IMR-90 (cell line): ENCODE data around the gene ATG9A. TPM values are rescaled to one million over a fixed set of nuclear protein-coding genes. Genes with fewer than 3 reads are reported as not detected.

Experiments
- ATAC-seq: fragments of 200-7000 bp; cut with Tn5 transposase; 2 replicates; pipeline ENCODE4 v1.9.1; 2020; ENCODE audit warnings: low read depth, mild to moderate bottlenecking, moderate library complexity
- BruUV-seq: library from RNA; stranded (reverse); fragments of 400-500 nt; replicated peaks from 2 replicates; lab custom pipeline; 2021; lab: Mats Ljungman, UMichigan
- CTCF ChIA-PET: fragments of 300-600 bp; formaldehyde crosslinking; extraction: SDS; loops from one replicate; lab custom pipeline; 2021; ENCODE audit warnings: antibody characterized with exemption; lab: Yijun Ruan, JAX
- POLR2A ChIA-PET: fragments of 300-600 bp; sonication (Branson Sonifier 250); formaldehyde crosslinking; loops from one replicate; lab custom pipeline; 2022; ENCODE audit warnings: antibody characterized with exemption; ENCODE audit not compliant: unreplicated experiment; lab: Charles Lee
- DNase-seq: peaks from one replicate; pipeline ENCODE4 v3.0.0; 2013
- H2AFZ ChIP-seq: replicated peaks from 2 replicates; pipeline ENCODE3; 2013; ENCODE audit warnings: low read length, mild to moderate bottlenecking; ENCODE audit not compliant: poor library complexity
- H2AK5ac ChIP-seq: 2 replicates; pipeline ENCODE4 v1.6.1; 2013; ENCODE audit warnings: low read depth, low read length, inconsistent platforms
- H2AK9ac ChIP-seq: replicated peaks from 2 replicates; pipeline ENCODE3; 2013; ENCODE audit warnings: mild to moderate bottlenecking, low read depth, low read length, moderate library complexity; ENCODE audit not compliant: poor library complexity
- H2BK120ac ChIP-seq: 2 replicates; pipeline ENCODE4 v1.6.1; 2013; ENCODE audit warnings: low read depth, low read length, inconsistent platforms
- H2BK15ac ChIP-seq: 3 replicates; pipeline ENCODE4 v1.6.1; 2013; ENCODE audit warnings: low read depth, low read length, inconsistent platforms
- H2BK20ac ChIP-seq: 2 replicates; pipeline ENCODE4 v1.6.1; 2013; ENCODE audit warnings: low read depth, mild to moderate bottlenecking, inconsistent platforms, low read length, moderate library complexity
- H2BK5ac ChIP-seq: 2 replicates; pipeline ENCODE4 v1.6.1; 2013; ENCODE audit warnings: mild to moderate bottlenecking, low read depth, low read length, inconsistent platforms; ENCODE audit not compliant: poor library complexity, severe bottlenecking
- H3K14ac ChIP-seq: replicated peaks from 2 replicates; pipeline ENCODE4 v1.6.1; 2013; ENCODE audit warnings: low read depth, low read length, inconsistent platforms
- H3K18ac ChIP-seq: 2 replicates; pipeline ENCODE4 v1.6.1; 2013; ENCODE audit warnings: low read depth, low read length, control low read depth
- H3K23ac ChIP-seq: 2 replicates; pipeline ENCODE4 v1.6.1; 2013; ENCODE audit warnings: low read depth, low read length, inconsistent platforms
- H3K27ac ChIP-seq: 2 replicates; pipeline ENCODE4 v1.5.1; 2013; ENCODE audit warnings: mild to moderate bottlenecking, control low read depth, low read length; ENCODE audit not compliant: insufficient read depth
- H3K27me3 ChIP-seq: 2 replicates; pipeline ENCODE4 v1.6.1; 2013; ENCODE audit warnings: low read length; ENCODE audit not compliant: control insufficient read depth, insufficient read depth
- H3K36me3 ChIP-seq: 2 replicates; pipeline ENCODE4 v1.6.1; 2013; ENCODE audit warnings: low read length, mixed read lengths; ENCODE audit not compliant: control insufficient read depth, insufficient read depth
- H3K4ac ChIP-seq: 2 replicates; pipeline ENCODE4 v1.6.1; 2013; ENCODE audit warnings: low read depth, low read length, inconsistent platforms
- H3K4me1 ChIP-seq: 2 replicates; pipeline ENCODE4 v1.6.1; 2013; ENCODE audit warnings: low read length, mixed read lengths; ENCODE audit not compliant: control insufficient read depth, insufficient read depth
- H3K4me2 ChIP-seq: 2 replicates; pipeline ENCODE4 v1.6.1; 2013; ENCODE audit warnings: low read depth, mild to moderate bottlenecking, control low read depth, low read length, moderate library complexity
- H3K4me3 ChIP-seq: 2 replicates; pipeline ENCODE4 v1.5.1; 2013; ENCODE audit warnings: low read depth, mild to moderate bottlenecking, control low read depth, low read length, moderate library complexity; ENCODE audit not compliant: insufficient read depth
- H3K56ac ChIP-seq: 2 replicates; pipeline ENCODE4 v1.6.1; 2013; ENCODE audit warnings: low read length, inconsistent platforms; ENCODE audit not compliant: insufficient read depth; ENCODE audit errors: extremely low read depth
- H3K79me1 ChIP-seq, 2 experiments: 2 replicates each; pipeline ENCODE4 v1.6.1; 2013; ENCODE audit warnings: low read length in 2 of 2, inconsistent platforms in 1 of 2, low read depth in 1 of 2
- H3K9ac ChIP-seq: 2 replicates; pipeline ENCODE4 v1.6.1; 2013; ENCODE audit warnings: low read depth, low read length, control low read depth
- H3K9me1 ChIP-seq: 2 replicates; pipeline ENCODE4 v1.6.1; 2013; ENCODE audit warnings: low read length, inconsistent platforms; ENCODE audit not compliant: insufficient read depth
- H3K9me3 ChIP-seq: 2 replicates; pipeline ENCODE4 v1.6.1; 2013; ENCODE audit warnings: low read length; ENCODE audit not compliant: control insufficient read depth, insufficient read depth
- H4K20me1 ChIP-seq: 2 replicates; pipeline ENCODE4 v1.6.1; 2013; ENCODE audit warnings: low read length, inconsistent platforms; ENCODE audit not compliant: insufficient read depth
- H4K5ac ChIP-seq: 2 replicates; pipeline ENCODE4 v1.6.1; 2013; ENCODE audit warnings: mild to moderate bottlenecking, low read depth, low read length, control low read depth
- H4K8ac ChIP-seq, 2 experiments: 2 replicates each; pipeline ENCODE4 v1.6.1; 2013; ENCODE audit warnings: low read depth in 2 of 2, low read length in 2 of 2, control low read depth in 1 of 2, inconsistent platforms in 1 of 2
- H4K91ac ChIP-seq: 2 replicates; pipeline ENCODE4 v1.6.1; 2013; ENCODE audit warnings: low read depth, low read length, inconsistent platforms; ENCODE audit not compliant: insufficient read depth
- CTCF ChIP-seq: conservative IDR thresholded peaks from 2 replicates; pipeline ENCODE4 v1.5.1; 2012; ENCODE audit warnings: mild to moderate bottlenecking, low read depth, low read length, improper control_type of control experiment
- POLR2A ChIP-seq: IDR thresholded peaks from 2 replicates; pipeline ENCODE4 v1.6.1; 2012; ENCODE audit warnings: mild to moderate bottlenecking, low read depth, low read length
- WGBS, 2 experiments: methylation state at CpG; one replicate each; pipeline versions ENCODE4 v1.1.5 to v1.1.7; 2013; ENCODE audit warnings: missing lambda C conversion rate in 2 of 2; ENCODE audit not compliant: insufficient read length in 1 of 2; ENCODE audit errors: extremely low coverage in 2 of 2; 5-methylcytosine and 5-hydroxymethylcytosine counted together
- dilution Hi-C: fragments of 300-500 bp; cut with HindIII; formaldehyde crosslinking; loops from one replicate; pipeline ENCODE4 v1.14.3; 2018; ENCODE audit warnings: low sequenced_read_pairs; ENCODE audit not compliant: unreplicated experiment
- in situ Hi-C: fragments of 300-500 bp; cut with MboI; formaldehyde crosslinking; loops from 3 replicates; pipeline ENCODE4 v1.14.3; 2019; ENCODE audit warnings: low sequenced_read_pairs, inconsistent platforms, mixed read lengths
- intact Hi-C: fragments of 100-400 bp; cut with micrococcal nuclease; formaldehyde crosslinking; loops from 2 replicates; pipeline ENCODE4 v1.10.0; 2022
- polyA plus RNA-seq, 3 experiments: library from polyadenylated mRNA; depleted of rRNA; stranded (reverse); fragments of >200 nt; gene quantifications; 2 replicates each; pipeline ENCODE4 v1.2.3, GENCODE V29; 2012; ENCODE audit warnings: low replicate concordance in 1 of 3
- total RNA-seq: library from RNA; depleted of rRNA; stranded (reverse); fragments of >200 nt; gene quantifications from 2 replicates; pipeline ENCODE4 v1.2.3, GENCODE V29; 2012

The ATG9A gene
- total and polyA plus RNA-seq, 2 of the 4 experiments (the other 2 are of a cell fraction) = 35.1 to 58.3 TPM

- no peak overlapping the region; the same call in 1 of the 2 replicates for H3K4ac ChIP-seq
- no TSS peak for BruUV-seq
- TF ChIP-seq CTCF = no peak
- TF ChIP-seq POLR2A = 0 out of 2 replicates have a peak, but pooled peaks have one; percentile 5
- no peak overlapping the region for H3K9ac ChIP-seq
- no peak overlapping the region for H4K5ac ChIP-seq
- 0 out of 2 replicates have a peak, but pooled peaks cover 8% of the 10 kb centered on the region for H4K20me1 ChIP-seq
- no peak overlapping the region for H2BK20ac ChIP-seq
- dilution Hi-C loops = no loop called here
- POLR2A ChIA-PET = no interaction called here
- ATAC-seq = no peak
- DNase-seq = no peak
- H3K14ac ChIP-seq = no peak overlapping the region
- no peak overlapping the region for H2BK15ac ChIP-seq
- peak overlapping the region; percentile 13 for H2AK5ac ChIP-seq
- no peaks in the 10 kb centered on the region for H3K9me3 ChIP-seq
- H4K91ac ChIP-seq = no peak overlapping the region
- no peak overlapping the region for H2BK5ac ChIP-seq
- no peak overlapping the region for H3K18ac ChIP-seq
- no peak overlapping the region for H3K23ac ChIP-seq
- H3K56ac ChIP-seq = no peak overlapping the region
- intact Hi-C loops = no loop called here
- CTCF ChIA-PET = interaction anchor here (2.3 kb wide), 1 partner anchor 47 kb away, joined by 10 read pairs; no protein-coding TSS in a partner anchor
- peak overlapping the region; percentile 20 for H2AK9ac ChIP-seq
- peaks cover 49% of the 10 kb centered on the region for H3K9me1 ChIP-seq
- H2AFZ ChIP-seq = no peak overlapping the region
- in situ Hi-C loops = no loop called here
- H3K4me2 ChIP-seq = no peak overlapping the region
- no peak overlapping the region; the same call in 1 of the 2 replicates for H2BK120ac ChIP-seq
- WGBS, 2 experiments = 100% methylated on average over 1 of the region's 17 CpGs; no CpG with 5 or more reads in 1 of the 2 experiments
- peaks cover 23 to 48% of the 10 kb centered on the region in 2 experiments for H3K79me1 ChIP-seq
- H4K8ac ChIP-seq = no peak overlapping the region
- no peak overlapping the region for H3K4me3 ChIP-seq
- H3K27ac ChIP-seq = peak overlapping the region; percentile 9; the same call in 1 of the 2 replicates
- peaks cover 21% of the 10 kb centered on the region; the same call in 1 of the 2 replicates for H3K36me3 ChIP-seq
- H3K27me3 ChIP-seq = no peaks in the 10 kb centered on the region
- H3K4me1 ChIP-seq = peaks cover 38% of the 10 kb centered on the region
These were observed 18.5 kb upstream of the ATG9A start for GRCh38 chr2:219247678-219248642.
